ENCODE data around the gene KIF22. TPM values are rescaled to one million over a fixed set of nuclear protein-coding genes. Genes with fewer than 3 reads are reported as not detected.
"Not testable (repeated sequence)": the region's sequence is repeated elsewhere in the genome, so short reads cannot be mapped to it uniquely, and the experiment has no call there.

Gene KIF22
- total RNA-seq, 4 donors from 2014 or later = 36.8 to 81.2 (median 44.9) TPM

- DNase-seq (ENCODE audit: low spot score in 2 of 2) = no peak
- intact Hi-C loops (cut with DNase I; ENCODE audit: low total_unique reads) = no loop called here
- no peak overlapping the region for H3K4me3 ChIP-seq (ENCODE audit: low read depth, poor library complexity, severe bottlenecking)
- WGBS, 2 donors = 57 to 58% methylated on average over 4 of the region's 4 CpGs
- TF ChIP-seq CTCF (IDR thresholded peaks at IDR 0.05) = no peak
- no peak for TF ChIP-seq POLR2A (IDR thresholded peaks at IDR 0.05)
These were observed 14.7 kb upstream of the KIF22 start for GRCh38 chr16:29775742-29776408.

- no peak within 1 kb of the TSS for H3K4me3 ChIP-seq (ENCODE audit: low read depth, poor library complexity, severe bottlenecking)
- WGBS, 2 donors = 80 to 83% methylated on average over 9 to 10 of the region's 10 CpGs
- no peak for DNase-seq (ENCODE audit: low spot score in 2 of 2)
- no peak for TF ChIP-seq POLR2A (IDR thresholded peaks at IDR 0.05)
- no peak for TF ChIP-seq CTCF (IDR thresholded peaks at IDR 0.05)
- intact Hi-C loops (cut with DNase I; ENCODE audit: low total_unique reads) = no loop called here
These were observed 12.8 kb upstream of the KIF22 start, which contains the start of gene ZG16 for GRCh38 chr16:29777576-29778350. Gene ZG16 (plus strand): TSS chr16:29778256. CDS start chr16:29779267, 1,011 bp downstream.

- TF ChIP-seq CTCF (IDR thresholded peaks at IDR 0.05) = no peak
- WGBS, 2 donors = 49 to 55% methylated on average over 10 of the region's 10 CpGs
- intact Hi-C loops (cut with DNase I; ENCODE audit: low total_unique reads) = no loop called here
- H3K4me3 ChIP-seq (ENCODE audit: low read depth, poor library complexity, severe bottlenecking) = no peak overlapping the region
- no peak for DNase-seq (ENCODE audit: low spot score in 2 of 2)
These were observed 11.1 kb upstream of the KIF22 start for GRCh38 chr16:29779474-29779873.

- 62 to 70% methylated on average over 13 of the region's 13 CpGs for WGBS, 2 donors
These were observed 7.2 kb upstream of the KIF22 start for GRCh38 chr16:29783094-29783953.

GRCh38 chr16:29784157-29784556, 6.4 kb upstream of the KIF22 start:
- intact Hi-C loops (cut with DNase I; ENCODE audit: low total_unique reads) = no loop called here
- no peak for TF ChIP-seq CTCF (IDR thresholded peaks at IDR 0.05)
- no peak for TF ChIP-seq POLR2A (IDR thresholded peaks at IDR 0.05)
- no peak for DNase-seq (ENCODE audit: low spot score in 2 of 2)
- H3K4me3 ChIP-seq (ENCODE audit: low read depth, poor library complexity, severe bottlenecking) = no peak overlapping the region
- whole genome bisulfite sequencing, 2 donors = 90 to 93% methylated on average over 2 of the region's 2 CpGs

More at GRCh38 chr16:29783094-29783953, 7.2 kb upstream of the KIF22 start:
- intact Hi-C loops (cut with DNase I; ENCODE audit: low total_unique reads); H3K4me3 ChIP-seq (ENCODE audit: low read depth, poor library complexity, severe bottlenecking); DNase-seq (ENCODE audit: low spot score in 2 of 2): not testable (repeated sequence)
